Left ventricle myocardium superior (tissue), 1 donor: Measurements from ENCODE around the gene KCNQ5. TPM values are rescaled to one million over a fixed set of nuclear protein-coding genes. Genes with fewer than 3 reads are reported as not detected.

ENCODE experiments used
- ATAC-seq: fragments of 200-7000 bp; cut with Tn5 transposase; one replicate; pipeline ENCODE4 v1.9.1; 2020; ENCODE audit warnings: mild to moderate bottlenecking, moderate library complexity
- DNase-seq: peaks from one replicate; pipeline ENCODE4 v3.0.0-alpha.2; 2020
- intact Hi-C: fragments of 100-400 bp; cut with micrococcal nuclease; formaldehyde crosslinking; loops from one replicate; pipeline ENCODE4 v1.11.0; 2022
- total RNA-seq: library from RNA; stranded (reverse); fragmentation: NEBNext Ultra II Directional; extraction: Animal tissue kit (Norgen Biotek cat#: 25700); gene quantifications from one replicate; pipeline ENCODE4 v1.2.1, GENCODE V29; 2021
- donor health status: DM: no; HTN: yes; CAD: no; lungs with severe emphysema.

The KCNQ5 gene
- total RNA-seq, 1 donor from 2014 or later = not detected

DNA sequence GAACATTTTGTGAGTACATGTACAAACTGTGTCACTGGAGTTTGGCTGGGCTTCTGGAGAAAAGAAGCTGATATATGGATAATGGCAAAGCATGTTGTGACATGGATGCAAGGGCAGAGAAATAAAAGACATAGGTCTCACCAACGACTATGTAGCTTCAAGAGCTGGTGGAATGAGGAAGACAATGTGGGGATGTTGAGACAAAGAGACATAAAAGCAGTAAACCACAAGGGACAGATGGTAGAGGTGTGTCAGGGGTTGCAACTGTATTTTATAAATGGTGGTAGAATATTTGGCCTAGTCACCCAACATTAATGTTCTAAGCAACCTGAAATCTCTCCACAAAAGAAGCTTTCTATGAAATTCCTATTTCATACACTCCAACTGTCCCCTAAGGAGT, 199.0 kb downstream of the KCNQ5 start:
- ATAC-seq (no peak), DNase-seq (no peak)
- intact Hi-C loops = no loop called here

GRCh38 chr6:72822023-72822422, 200.2 kb downstream of the KCNQ5 start:
- ATAC-seq (no peak), DNase-seq (no peak)
- intact Hi-C loops = no loop called here

- DNase-seq (no peak), ATAC-seq (no peak)
- intact Hi-C loops = no loop called here
Measured at GRCh38 chr6:72822691-72823090, 200.8 kb downstream of the KCNQ5 start.

- ATAC-seq = no peak
- no peak for DNase-seq
- intact Hi-C loops = no loop called here
Measured at GRCh38 chr6:72824833-72825232, 203.0 kb downstream of the KCNQ5 start.

DNA sequence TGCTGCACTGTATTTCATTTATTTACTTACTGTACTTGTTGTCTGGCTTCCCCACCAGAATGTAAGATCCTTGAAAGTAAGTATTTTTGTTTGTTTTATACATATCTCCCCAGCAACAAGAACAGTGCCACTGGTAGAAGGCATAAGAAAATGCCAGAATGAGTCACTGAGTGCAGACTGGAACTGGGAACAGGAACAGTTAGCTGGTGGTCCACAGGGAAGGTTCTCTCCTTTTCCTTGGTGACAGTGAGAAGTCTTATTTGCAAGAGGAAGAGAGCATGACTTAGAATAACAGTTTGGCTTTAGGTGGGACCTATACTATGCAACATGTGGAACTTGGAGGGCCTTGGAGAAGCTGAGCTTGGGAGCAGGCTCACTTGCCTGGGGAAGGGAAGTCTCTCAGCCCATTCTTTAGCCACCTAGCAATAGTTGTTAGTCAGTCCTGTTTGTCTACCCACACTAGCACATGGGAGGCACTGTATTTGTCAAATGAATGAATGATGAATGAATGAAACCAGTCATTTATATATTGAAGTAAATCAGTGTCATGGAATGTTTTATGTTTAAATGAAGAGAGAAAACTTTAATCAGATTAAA, 203.5 kb downstream of the KCNQ5 start:
- ATAC-seq = no peak
- intact Hi-C loops = no loop called here

DNA sequence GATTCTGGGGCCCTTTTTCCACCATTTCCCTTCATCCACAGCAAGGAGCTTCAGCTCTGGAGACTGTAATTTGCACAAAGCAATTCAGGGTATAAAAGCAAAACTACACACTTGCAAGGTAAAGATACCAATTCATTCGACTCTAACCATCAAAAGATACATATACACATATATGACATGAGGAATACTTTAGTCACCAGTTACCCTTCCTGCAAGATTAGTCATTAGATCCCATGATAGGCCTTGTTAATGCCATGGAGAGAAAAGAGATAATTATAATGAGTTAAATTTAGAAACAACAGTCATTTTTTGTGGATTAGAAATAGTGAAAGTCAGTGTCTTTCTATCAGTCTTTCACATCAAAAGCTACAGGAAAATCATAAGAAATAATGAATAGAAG, 204.2 kb downstream of the KCNQ5 start:
- no peak for DNase-seq
- intact Hi-C loops = no loop called here
- ATAC-seq = no peak

More for the DNA sequence above, 203.5 kb downstream of the KCNQ5 start:
- no peak for DNase-seq

DNA sequence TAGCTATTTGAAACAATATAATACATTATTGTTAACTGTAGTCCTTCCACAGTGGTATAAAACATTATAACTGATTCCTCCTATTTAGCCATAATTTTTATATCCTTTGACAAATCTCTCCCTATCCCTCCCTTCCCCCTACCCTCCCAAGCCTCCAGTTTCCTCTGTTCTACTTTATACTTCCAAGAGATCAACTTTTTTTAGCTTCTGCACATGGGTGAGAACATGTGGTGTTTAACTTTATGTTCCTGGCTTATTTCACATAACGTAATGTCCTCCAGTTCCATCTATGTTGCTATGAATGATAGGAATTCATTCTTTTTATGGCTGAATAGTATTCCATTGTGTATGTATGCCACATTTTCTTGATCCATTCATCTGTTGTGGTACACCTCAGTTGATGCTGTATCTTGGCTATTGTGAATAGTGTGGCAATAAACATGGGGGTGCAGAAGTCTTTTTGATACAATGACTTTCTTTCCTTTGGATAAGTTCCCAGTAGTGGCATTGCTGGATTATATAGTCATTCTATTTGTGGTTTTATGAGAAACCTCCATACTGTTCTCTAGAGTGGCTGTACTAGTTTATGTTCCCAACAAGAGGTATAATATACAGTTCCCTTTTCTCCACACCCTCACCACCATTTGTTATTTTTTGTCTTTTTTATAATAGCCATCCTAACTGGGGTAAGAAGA, 205.0 kb downstream of the KCNQ5 start:
- intact Hi-C loops = no loop called here
- DNase-seq (no peak), ATAC-seq (no peak)

GRCh38 chr6:72828904-72829303, 207.0 kb downstream of the KCNQ5 start:
- ATAC-seq (no peak), DNase-seq (no peak)
- intact Hi-C loops = no loop called here

DNA sequence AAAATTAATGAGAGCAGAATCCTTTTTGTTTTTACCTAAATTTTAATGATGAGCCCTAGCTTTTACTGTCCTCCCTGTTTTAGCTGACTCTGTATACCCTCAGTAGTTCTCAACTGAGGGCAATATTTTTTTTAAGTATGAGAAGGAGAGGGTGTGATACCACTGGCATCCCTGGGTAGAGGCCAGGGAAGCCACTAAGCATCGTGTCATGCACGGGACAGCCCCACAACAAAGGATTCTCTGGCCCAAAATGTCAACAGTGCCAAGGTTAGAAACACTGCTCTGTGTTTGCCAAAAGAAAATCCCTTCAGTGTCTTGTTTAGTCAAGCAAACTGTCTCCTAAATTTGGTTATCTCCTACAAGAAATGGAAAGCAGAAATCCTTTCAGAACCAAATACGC, 210.4 kb downstream of the KCNQ5 start:
- DNase-seq (no peak), ATAC-seq (no peak)
- intact Hi-C loops = no loop called here

DNA sequence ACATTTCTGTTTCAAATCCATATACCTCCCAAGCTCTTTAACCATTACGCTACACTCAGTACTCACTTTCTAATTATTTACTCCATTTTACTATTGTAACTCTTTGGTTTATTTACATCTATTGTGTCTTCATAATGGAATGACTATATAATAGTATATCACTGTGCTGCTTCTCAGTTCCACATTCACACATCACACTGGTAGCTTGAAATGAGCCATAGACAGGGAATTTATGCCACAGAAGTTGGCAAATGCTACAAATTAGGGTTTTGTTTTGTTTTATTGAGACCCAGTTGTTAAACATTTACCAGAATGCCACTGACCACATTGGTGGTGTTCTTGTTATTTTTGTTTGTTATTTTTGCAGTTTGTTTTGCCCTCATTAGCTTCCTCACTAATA, 213.9 kb downstream of the KCNQ5 start:
- intact Hi-C loops = no loop called here
- DNase-seq (no peak), ATAC-seq (no peak)

DNA sequence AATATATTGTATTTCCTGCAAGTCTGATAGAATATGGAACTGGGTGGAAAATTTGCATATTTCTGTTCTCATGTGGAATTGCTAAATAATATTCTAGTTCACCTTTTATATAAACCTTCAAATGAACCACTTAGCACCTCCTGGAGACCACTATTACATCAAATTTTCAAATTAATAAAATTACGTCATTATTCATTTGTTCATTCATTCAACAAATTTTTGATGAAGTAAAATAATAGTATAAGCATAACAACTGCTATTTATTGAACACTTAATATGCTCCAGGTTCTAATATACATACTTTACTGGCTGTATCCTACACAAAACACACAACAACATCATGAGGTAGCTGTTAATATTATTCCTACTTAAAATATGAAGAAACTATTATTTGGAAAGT, 215.1 kb downstream of the KCNQ5 start:
- DNase-seq = no peak
- intact Hi-C loops = no loop called here
- no peak for ATAC-seq

- DNase-seq (no peak), ATAC-seq (no peak)
- intact Hi-C loops = no loop called here
Measured at GRCh38 chr6:72841195-72841594, 219.3 kb downstream of the KCNQ5 start.

- DNase-seq (no peak), ATAC-seq (no peak)
- intact Hi-C loops = no loop called here
Measured at GRCh38 chr6:72842140-72842539, 220.3 kb downstream of the KCNQ5 start.

GRCh38 chr6:72844614-72845013, 222.8 kb downstream of the KCNQ5 start:
- DNase-seq (no peak), ATAC-seq (no peak)
- intact Hi-C loops = no loop called here

- intact Hi-C loops = no loop called here
Measured at GRCh38 chr6:72849346-72849745, 227.5 kb downstream of the KCNQ5 start.

GRCh38 chr6:72850040-72850439, 228.2 kb downstream of the KCNQ5 start:
- ATAC-seq (no peak), DNase-seq (no peak)
- intact Hi-C loops = no loop called here

More at GRCh38 chr6:72849346-72849745, 227.5 kb downstream of the KCNQ5 start:
- DNase-seq = no peak
- no peak for ATAC-seq

DNA sequence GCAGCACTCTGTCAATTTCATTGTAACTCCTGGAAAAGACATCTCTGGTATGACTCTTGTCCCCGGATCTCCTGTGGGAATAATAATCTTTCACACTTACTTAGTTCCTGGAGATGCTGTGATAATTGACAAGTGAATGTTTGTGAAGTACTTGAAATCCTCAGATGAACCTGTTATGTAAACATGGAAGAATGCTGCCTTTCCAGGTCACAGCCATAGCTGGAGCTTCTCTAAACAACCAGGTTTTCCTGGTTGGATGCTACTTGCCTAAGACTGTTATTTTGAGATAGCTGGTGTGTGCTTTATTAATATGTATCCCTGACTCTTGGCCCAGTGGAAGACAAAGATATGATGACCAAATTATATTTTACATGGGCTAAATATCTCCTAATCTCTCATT, 228.6 kb downstream of the KCNQ5 start:
- ATAC-seq = no peak
- intact Hi-C loops = no loop called here
- no peak for DNase-seq

DNA sequence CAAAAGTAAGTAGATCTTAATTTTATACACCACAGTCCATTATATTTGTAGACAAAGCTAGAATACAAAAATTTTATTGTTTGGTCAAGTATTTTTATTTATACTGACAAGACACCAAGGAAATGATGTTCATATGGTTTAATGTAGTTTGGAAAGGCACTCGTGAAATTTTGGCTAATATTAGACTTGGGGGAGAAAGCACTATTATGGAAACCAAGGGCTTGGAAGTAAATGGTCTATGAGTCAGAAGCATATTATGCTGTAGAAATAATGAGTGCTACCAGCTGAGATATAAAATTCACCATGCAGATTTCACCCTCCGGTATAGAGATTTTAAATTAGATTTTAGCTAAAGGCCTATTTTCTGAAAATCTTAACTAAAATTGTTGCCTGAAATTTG, 233.6 kb downstream of the KCNQ5 start:
- ATAC-seq (no peak), DNase-seq (no peak)
- intact Hi-C loops = no loop called here

DNA sequence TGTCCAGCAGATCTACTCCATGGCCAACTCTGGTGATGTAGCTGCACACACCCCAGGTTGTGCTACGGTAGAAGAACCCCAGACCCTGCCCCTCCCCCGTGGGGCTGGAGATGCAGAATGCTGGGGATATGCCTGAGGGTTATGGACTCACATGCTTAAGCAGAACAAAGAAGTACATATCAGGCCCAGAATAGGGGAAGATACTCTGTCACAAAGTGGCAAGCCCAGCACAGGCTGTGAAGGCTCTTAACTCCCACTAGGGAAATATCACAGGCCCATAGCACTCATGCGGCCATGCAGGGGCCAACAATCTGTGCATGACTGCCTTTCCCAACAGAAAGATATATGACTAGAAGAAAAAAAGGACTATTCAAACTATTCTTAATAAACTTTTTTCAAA, 234.9 kb downstream of the KCNQ5 start:
- ATAC-seq (no peak), DNase-seq (no peak)
- intact Hi-C loops = no loop called here

DNA sequence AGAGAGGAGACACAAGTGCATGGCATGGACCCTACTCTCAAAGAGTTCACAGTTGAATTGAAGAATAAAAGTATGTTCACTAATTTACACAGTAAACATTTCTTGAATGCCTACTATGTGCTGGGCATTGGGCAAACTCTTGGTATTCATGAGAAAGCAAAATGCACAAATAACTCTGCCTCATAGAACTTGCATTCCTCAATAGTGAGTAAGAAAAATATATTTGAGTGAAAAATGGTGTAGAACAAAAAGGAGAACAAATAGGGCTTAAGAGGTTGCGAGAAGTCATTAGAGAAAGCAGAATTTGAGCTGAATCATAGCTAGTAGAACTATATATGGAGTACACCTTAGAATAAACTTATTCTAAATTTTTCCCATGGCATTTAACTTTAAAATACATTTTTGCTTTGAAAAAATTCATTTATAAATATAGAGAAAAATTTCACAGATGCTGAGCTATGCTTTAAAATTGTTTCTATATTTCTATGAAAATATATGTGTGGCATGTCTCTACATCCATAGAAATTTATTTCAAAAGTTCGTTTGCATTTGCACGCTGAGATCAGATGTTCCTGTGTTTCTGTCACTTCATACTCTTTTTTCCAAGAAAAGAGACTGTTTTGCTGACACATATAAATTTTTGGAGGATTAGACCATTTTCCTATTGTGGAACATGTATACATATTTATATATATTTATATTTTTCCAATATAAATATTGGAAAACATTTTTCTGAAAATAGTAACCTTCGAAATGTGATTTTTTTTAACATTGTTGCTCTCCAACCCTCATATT, 236.1 kb downstream of the KCNQ5 start:
- intact Hi-C loops = no loop called here
- no peak for ATAC-seq
- DNase-seq = no peak

DNA sequence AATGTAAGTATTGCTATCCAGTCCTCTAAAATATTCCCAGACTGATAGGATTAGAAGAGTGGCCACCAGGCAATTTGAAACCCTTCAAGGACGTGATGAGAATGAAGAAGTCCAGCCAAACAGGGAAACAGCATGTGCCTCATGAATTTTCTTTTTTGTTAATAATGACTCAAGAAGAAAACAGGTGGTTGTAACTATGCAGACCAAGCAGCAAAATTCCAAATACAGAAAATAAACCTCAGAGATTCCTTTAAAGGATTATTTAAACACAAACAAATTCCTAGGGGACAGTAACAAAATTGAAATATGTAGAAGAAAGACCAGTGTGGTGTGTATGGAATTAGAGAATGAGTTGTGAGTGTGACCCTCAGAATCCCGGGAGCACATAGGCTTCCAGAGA, 239.2 kb downstream of the KCNQ5 start:
- no peak for ATAC-seq
- DNase-seq = no peak
- intact Hi-C loops = no loop called here
